K562 (cell line): ENCODE data around the gene RIT2.

Source experiments
- KDM4B ChIP-seq, 2 experiments: fragments of 450-650 bp in 1 of 2; sonication (generic) in 1 of 2; IDR thresholded peaks; 2 replicates each; pipeline ENCODE4 v1.6.1; 2016 to 2017; ENCODE audit warnings: borderline replicate concordance in 2 of 2, antibody characterized with exemption in 1 of 2, low read depth in 1 of 2, mild to moderate bottlenecking in 1 of 2
- ZBTB49 ChIP-seq: sonication (generic); formaldehyde crosslinking; IDR thresholded peaks from 2 replicates; pipeline ENCODE4 v1.8.0; 2022; ENCODE audit warnings: missing genetic modification reagents, mild to moderate bottlenecking, borderline replicate concordance
- ZBTB8A ChIP-seq: fragments of 450-650 bp; IDR thresholded peaks from 2 replicates; pipeline ENCODE4 v1.6.1; 2018; ENCODE audit warnings: mild to moderate bottlenecking, moderate library complexity; ENCODE audit not compliant: partially characterized antibody

- TF ChIP-seq ZBTB49 (CRISPR knock-in tag) (no peak), KDM4B (IDR thresholded peaks at IDR 0.05; ENCODE audit: borderline replicate concordance in 2 of 2, low read depth in 1 of 2) (no peak), ZBTB8A (no peak)
Observed at GRCh38 chr18:43079422-43079821, 36.1 kb downstream of the RIT2 start.
